Activated naive CD8-positive, alpha-beta T cell (primary cell): ENCODE measurements around the gene SLC26A4.

Experiments
- H3K27ac Mint-ChIP-seq: one replicate; pipeline ENCODE4 v1.8.0; 2021; ENCODE audit warnings: mixed read lengths
- H3K27me3 Mint-ChIP-seq: one replicate; pipeline ENCODE4 v1.8.0; 2021; ENCODE audit warnings: mixed read lengths
- H3K36me3 Mint-ChIP-seq: one replicate; pipeline ENCODE4 v1.8.0; 2021; ENCODE audit warnings: mixed read lengths
- H3K4me1 Mint-ChIP-seq: one replicate; pipeline ENCODE4 v1.8.0; 2021; ENCODE audit warnings: low read depth, mixed read lengths
- H3K4me3 Mint-ChIP-seq: one replicate; pipeline ENCODE4 v1.8.0; 2021; ENCODE audit warnings: mild to moderate bottlenecking, mixed read lengths
- H3K9me3 Mint-ChIP-seq: one replicate; pipeline ENCODE4 v1.8.0; 2021; ENCODE audit warnings: low read depth, mixed read lengths

The SLC26A4 gene

GRCh38 chr7:107728276-107728675, 67.6 kb downstream of the SLC26A4 start:
- Mint-ChIP-seq H3K27ac (no peak overlapping the region), H3K9me3 (no peaks in the 10 kb centered on the region), H3K36me3 (peaks cover 2% of the 10 kb centered on the region), H3K27me3 (peaks cover 8% of the 10 kb centered on the region), H3K4me1 (no peaks in the 10 kb centered on the region), H3K4me3 (no peak overlapping the region)

- no peaks in the 10 kb centered on the region for H3K9me3 Mint-ChIP-seq
Measured at GRCh38 chr7:107742678-107743566, 82.3 kb downstream of the SLC26A4 start.

GRCh38 chr7:107743567-107744344, 83.1 kb downstream of the SLC26A4 start, which contains the start of gene CBLL1:
Gene CBLL1, plus strand, starts transcription at chr7:107744142. Its CDS starts 22 bp downstream, at chr7:107744164.
- Mint-ChIP-seq H3K27me3 (no peaks in the 10 kb centered on the region), H3K36me3 (no peaks in the 10 kb centered on the region), H3K27ac (peak within 1 kb of the TSS; percentile 100), H3K9me3 (no peaks in the 10 kb centered on the region), H3K4me1 (peaks cover 53% of the 10 kb centered on the region), H3K4me3 (peak within 1 kb of the TSS; percentile 96)

More at GRCh38 chr7:107742678-107743566, 82.3 kb downstream of the SLC26A4 start:
- peak overlapping the region; percentile 100 for H3K27ac Mint-ChIP-seq
- H3K4me3 Mint-ChIP-seq, result peak overlapping the region; percentile 96
- H3K4me1 Mint-ChIP-seq, result peaks cover 45% of the 10 kb centered on the region
- no peaks in the 10 kb centered on the region for H3K36me3 Mint-ChIP-seq
- no peaks in the 10 kb centered on the region for H3K27me3 Mint-ChIP-seq

DNA sequence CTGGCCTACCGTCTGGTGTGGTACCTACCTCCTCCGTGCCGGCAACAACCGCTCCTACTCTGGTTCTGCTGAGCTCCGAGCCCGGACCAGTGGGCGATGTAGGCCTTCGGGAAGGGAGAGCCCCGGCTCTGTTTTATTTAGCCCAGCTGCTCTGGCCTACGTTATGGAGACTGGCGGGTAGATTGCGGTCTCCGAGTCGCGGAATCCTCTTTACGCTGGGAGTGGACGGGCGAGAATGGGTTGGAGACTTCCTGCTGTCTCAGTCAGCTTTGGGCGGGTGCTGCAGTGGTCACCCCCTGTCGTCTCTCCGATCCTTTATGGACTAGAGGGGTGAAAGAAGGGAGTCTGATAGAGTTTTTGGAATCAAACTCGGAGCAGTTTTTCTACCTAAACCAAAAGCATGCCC, 83.7 kb downstream of the SLC26A4 start:
- H3K27ac Mint-ChIP-seq, result peak overlapping the region; percentile 100
- H3K36me3 Mint-ChIP-seq, result no peaks in the 10 kb centered on the region
- peak overlapping the region; percentile 96 for H3K4me3 Mint-ChIP-seq
- H3K4me1 Mint-ChIP-seq, result peaks cover 56% of the 10 kb centered on the region
- no peaks in the 10 kb centered on the region for H3K9me3 Mint-ChIP-seq
- no peaks in the 10 kb centered on the region for H3K27me3 Mint-ChIP-seq

GRCh38 chr7:107746006-107746405, 85.4 kb downstream of the SLC26A4 start:
- Mint-ChIP-seq H3K27ac (peak overlapping the region; percentile 100), H3K9me3 (no peaks in the 10 kb centered on the region), H3K27me3 (no peaks in the 10 kb centered on the region), H3K4me1 (peaks cover 60% of the 10 kb centered on the region), H3K4me3 (peak overlapping the region; percentile 96), H3K36me3 (peaks cover 2% of the 10 kb centered on the region)

DNA sequence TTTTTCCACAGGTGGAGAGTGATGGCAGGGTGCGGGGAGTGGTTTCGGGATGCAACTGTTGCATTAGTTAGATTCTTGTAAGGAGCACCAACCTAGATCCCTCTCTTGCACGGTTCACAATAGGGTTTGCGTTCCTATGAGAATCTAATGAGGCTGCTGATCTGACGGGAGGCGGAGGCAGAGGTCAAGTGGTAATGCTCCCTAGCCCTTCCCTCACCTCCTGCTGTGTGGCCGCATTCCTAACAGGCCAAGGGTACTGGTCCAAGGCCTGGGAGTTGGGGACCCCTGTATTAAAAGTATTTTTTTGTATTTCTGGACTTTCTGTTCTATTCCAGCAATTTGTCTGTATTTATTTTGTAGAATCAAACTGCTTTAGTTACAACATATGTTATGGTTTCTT, 90.5 kb downstream of the SLC26A4 start:
- no peaks in the 10 kb centered on the region for H3K9me3 Mint-ChIP-seq
- H3K4me1 Mint-ChIP-seq, result peaks cover 46% of the 10 kb centered on the region
- H3K27ac Mint-ChIP-seq, result no peak overlapping the region
- peaks cover 5% of the 10 kb centered on the region for H3K36me3 Mint-ChIP-seq
- no peak overlapping the region for H3K4me3 Mint-ChIP-seq
- H3K27me3 Mint-ChIP-seq, result no peaks in the 10 kb centered on the region

GRCh38 chr7:107754642-107755041, 94.0 kb downstream of the SLC26A4 start:
- H3K27me3 Mint-ChIP-seq, result no peaks in the 10 kb centered on the region
- no peaks in the 10 kb centered on the region for H3K9me3 Mint-ChIP-seq
- no peak overlapping the region for H3K4me3 Mint-ChIP-seq
- H3K4me1 Mint-ChIP-seq, result peaks cover 20% of the 10 kb centered on the region
- peaks cover 12% of the 10 kb centered on the region for H3K36me3 Mint-ChIP-seq
- H3K27ac Mint-ChIP-seq, result no peak overlapping the region

DNA sequence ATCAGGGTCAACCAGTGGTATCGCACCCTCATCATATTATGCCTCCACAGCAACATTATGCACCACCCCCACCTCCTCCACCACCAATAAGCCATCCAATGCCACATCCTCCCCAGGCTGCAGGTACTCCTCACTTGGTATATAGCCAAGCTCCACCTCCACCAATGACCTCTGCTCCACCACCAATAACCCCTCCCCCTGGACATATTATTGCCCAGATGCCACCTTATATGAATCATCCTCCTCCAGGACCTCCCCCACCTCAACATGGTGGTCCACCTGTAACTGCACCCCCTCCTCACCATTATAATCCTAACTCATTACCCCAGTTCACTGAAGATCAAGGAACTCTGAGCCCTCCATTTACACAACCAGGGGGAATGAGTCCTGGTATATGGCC, 98.0 kb downstream of the SLC26A4 start:
- no peaks in the 10 kb centered on the region for H3K27me3 Mint-ChIP-seq
- H3K4me3 Mint-ChIP-seq, result no peak overlapping the region
- peak overlapping the region; percentile 58 for H3K27ac Mint-ChIP-seq
- peaks cover 7% of the 10 kb centered on the region for H3K36me3 Mint-ChIP-seq
- H3K4me1 Mint-ChIP-seq, result peaks cover 4% of the 10 kb centered on the region
- no peaks in the 10 kb centered on the region for H3K9me3 Mint-ChIP-seq

GRCh38 chr7:107767391-107767790, 106.8 kb downstream of the SLC26A4 start:
- Mint-ChIP-seq H3K36me3 (peaks cover 6% of the 10 kb centered on the region), H3K4me3 (no peak overlapping the region), H3K27ac (no peak overlapping the region), H3K9me3 (no peaks in the 10 kb centered on the region), H3K4me1 (peaks cover 27% of the 10 kb centered on the region), H3K27me3 (no peaks in the 10 kb centered on the region)
